ENCODE measurements around the gene NAALADL2. TPM values are rescaled to one million over a fixed set of nuclear protein-coding genes. Genes with fewer than 3 reads are reported as not detected.

Gene NAALADL2
- total RNA-seq, 1 experiment from 2014 or later, result 1.6 TPM

DNA sequence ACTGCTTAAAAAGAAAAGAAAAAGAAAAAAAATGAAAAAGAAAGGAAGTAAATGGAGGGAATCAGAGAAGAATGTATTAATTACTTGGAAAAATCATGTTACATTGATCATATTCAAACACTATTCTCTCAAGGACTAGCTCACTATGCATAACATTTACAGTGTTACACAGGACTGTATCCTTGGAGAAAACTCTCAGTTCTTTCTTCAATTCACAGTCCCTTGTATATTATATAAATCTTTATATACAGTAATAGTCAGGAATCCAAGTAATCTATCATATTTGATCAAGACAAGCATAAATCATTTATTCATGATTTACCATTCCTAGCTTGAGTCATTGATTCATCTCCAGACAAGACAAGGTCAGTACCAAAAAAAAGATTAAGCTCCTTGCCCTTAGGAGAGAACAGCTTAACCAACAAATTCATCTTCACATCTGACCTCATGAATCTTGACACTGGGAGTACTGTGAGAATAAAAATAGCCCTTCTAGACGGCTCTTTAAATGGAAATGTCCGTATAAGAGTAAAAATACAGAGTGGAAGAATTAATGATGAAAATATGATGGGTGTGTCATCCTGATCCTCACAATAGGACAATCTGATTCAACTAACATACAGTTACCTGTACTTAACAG is 980.4 kb downstream of the NAALADL2 start:
- Mint-ChIP-seq H3K36me3 (ENCODE audit: insufficient read depth in 1 of 3, low read depth in 3 of 3) (no peaks in the 10 kb centered on the region), H3K27me3 (ENCODE audit: low read depth) (no peaks in the 10 kb centered on the region), H3K4me3 (no peak overlapping the region), H3K27ac (no peak overlapping the region; a peak in 1 of 7 replicates), H3K4me1 (peaks cover 0 to 5% of the 10 kb centered on the region in 2 experiments), H3K9me3 (no peaks in the 10 kb centered on the region)
- H3K27me3 ChIP-seq (ENCODE audit: insufficient read depth, low read length), result no peaks in the 10 kb centered on the region
- H3K4me2 ChIP-seq (ENCODE audit: insufficient read depth, insufficient read length, low read length), result no peak overlapping the region
- peaks cover 3% of the 10 kb centered on the region for H3K4me1 ChIP-seq (ENCODE audit: insufficient read depth, low read length)
- no peak for TF ChIP-seq CTCF (conservative IDR thresholded peaks at IDR 0.05)
- no peak overlapping the region for H3K4ac ChIP-seq (ENCODE audit: low read depth, low read length)
- H2AFZ ChIP-seq (ENCODE audit: low read length), result no peak overlapping the region
- no peak overlapping the region for H3K56ac ChIP-seq (ENCODE audit: insufficient read length, low read depth, low read length)
- no peak overlapping the region for H3T11ph ChIP-seq (ENCODE audit: low read length)
- H4K91ac ChIP-seq (ENCODE audit: insufficient read length, low read depth, low read length), result no peak overlapping the region
- DNase-seq, result no peak
- no CpG with 5 or more reads among the region's 2 CpGs for WGBS (ENCODE audit: extremely low coverage, insufficient read length, low lambda C conversion rate)
- H3K79me2 ChIP-seq (ENCODE audit: insufficient read depth, low read length), result no peaks in the 10 kb centered on the region
- no peak overlapping the region for H2BK20ac ChIP-seq (ENCODE audit: low read depth, low read length, poor library complexity, severe bottlenecking)
- H3K18ac ChIP-seq (ENCODE audit: insufficient read length, low read depth, low read length), result no peak overlapping the region
- H2BK5ac ChIP-seq (ENCODE audit: insufficient read length, low read length), result no peak overlapping the region
- H3K14ac ChIP-seq (ENCODE audit: insufficient read depth, low read length), result no peak overlapping the region
- no peak overlapping the region for H3K9ac ChIP-seq (ENCODE audit: extremely low read depth, insufficient read length, low read length)
- H3K27ac ChIP-seq (ENCODE audit: insufficient read length, low read depth, low read length), result no peak overlapping the region
- H2BK15ac ChIP-seq (ENCODE audit: low read depth, low read length), result no peak overlapping the region
- no peak overlapping the region for H2BK120ac ChIP-seq (ENCODE audit: low read depth, low read length, poor library complexity, severe bottlenecking)
- no peak overlapping the region for H4K8ac ChIP-seq (replicated peaks; ENCODE audit: insufficient read length, low read depth, low read length)
- no peak overlapping the region for H4K5ac ChIP-seq (ENCODE audit: insufficient read length, low read depth, low read length)
- H3K9me3 ChIP-seq (ENCODE audit: control insufficient read depth, low read depth, low read length), result no peaks in the 10 kb centered on the region
- H3K23ac ChIP-seq (ENCODE audit: insufficient read length, low read depth, low read length), result no peak overlapping the region
- H2AK5ac ChIP-seq (ENCODE audit: insufficient read length, low read length), result no peak overlapping the region
- no peaks in the 10 kb centered on the region for H3K23me2 ChIP-seq (ENCODE audit: insufficient read length, low read depth, low read length, poor library complexity, severe bottlenecking)
- H3K79me1 ChIP-seq (ENCODE audit: insufficient read depth, low read depth, low read length, poor library complexity, severe bottlenecking), result no peaks in the 10 kb centered on the region
- H2BK12ac ChIP-seq (ENCODE audit: insufficient read length, low read depth, low read length), result no peak overlapping the region
- H4K20me1 ChIP-seq (ENCODE audit: control insufficient read depth, insufficient read depth, insufficient read length), result no peaks in the 10 kb centered on the region

Data from H9 (cell line).